Testis (tissue), 2 donors: ENCODE results near the gene CTIF.

ENCODE experiments used
- POLR2A ChIP-seq: fragments of 450-650 bp; IDR thresholded peaks from one replicate; pipeline ENCODE4 v1.6.1; 2017; ENCODE audit warnings: antibody characterized with exemption, mild to moderate bottlenecking, moderate library complexity
- TF ChIP-seq, protein P1 (sequence below), 3 experiments: fragments of 450-650 bp in 2 of 3; fragments of 200-600 bp in 1 of 3; sonication (generic) in 1 of 3; IDR thresholded peaks; one replicate each; pipeline ENCODE4 v1.5.1; 2016 to 2019; ENCODE audit warnings: antibody characterized with exemption in 3 of 3, mild to moderate bottlenecking in 2 of 3, moderate library complexity in 1 of 3

DNA sequence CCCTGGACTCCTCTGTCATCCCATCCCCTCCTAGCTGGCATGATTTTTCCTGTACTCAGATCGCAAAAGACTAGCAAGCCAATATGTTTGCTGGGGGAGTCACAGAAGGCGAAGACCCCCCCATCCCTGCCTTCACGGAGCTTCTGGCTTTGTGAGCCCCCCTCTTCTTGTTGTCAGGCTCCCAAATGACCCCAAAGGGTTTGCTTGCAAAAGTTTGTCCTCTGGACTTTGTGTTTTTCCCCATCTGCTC is 242.0 kb downstream of the CTIF start:
- TF ChIP-seq, protein P1, sequence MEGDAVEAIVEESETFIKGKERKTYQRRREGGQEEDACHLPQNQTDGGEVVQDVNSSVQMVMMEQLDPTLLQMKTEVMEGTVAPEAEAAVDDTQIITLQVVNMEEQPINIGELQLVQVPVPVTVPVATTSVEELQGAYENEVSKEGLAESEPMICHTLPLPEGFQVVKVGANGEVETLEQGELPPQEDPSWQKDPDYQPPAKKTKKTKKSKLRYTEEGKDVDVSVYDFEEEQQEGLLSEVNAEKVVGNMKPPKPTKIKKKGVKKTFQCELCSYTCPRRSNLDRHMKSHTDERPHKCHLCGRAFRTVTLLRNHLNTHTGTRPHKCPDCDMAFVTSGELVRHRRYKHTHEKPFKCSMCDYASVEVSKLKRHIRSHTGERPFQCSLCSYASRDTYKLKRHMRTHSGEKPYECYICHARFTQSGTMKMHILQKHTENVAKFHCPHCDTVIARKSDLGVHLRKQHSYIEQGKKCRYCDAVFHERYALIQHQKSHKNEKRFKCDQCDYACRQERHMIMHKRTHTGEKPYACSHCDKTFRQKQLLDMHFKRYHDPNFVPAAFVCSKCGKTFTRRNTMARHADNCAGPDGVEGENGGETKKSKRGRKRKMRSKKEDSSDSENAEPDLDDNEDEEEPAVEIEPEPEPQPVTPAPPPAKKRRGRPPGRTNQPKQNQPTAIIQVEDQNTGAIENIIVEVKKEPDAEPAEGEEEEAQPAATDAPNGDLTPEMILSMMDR (IDR thresholded peaks at IDR 0.05): no peak
- no peak for TF ChIP-seq POLR2A
